NOMO-1 (cell line): ENCODE measurements around the gene ADGRD1.
"Not testable (repeated sequence)": the region's sequence is repeated elsewhere in the genome, so short reads cannot be mapped to it uniquely, and the experiment has no call there.

Experiments
- DNase-seq, 2 experiments: peaks; one replicate each; lab custom pipeline; 2025; ENCODE audit not compliant: unreplicated experiment in 2 of 2; lab: John Stamatoyannopoulos, UW

The ADGRD1 gene

DNA sequence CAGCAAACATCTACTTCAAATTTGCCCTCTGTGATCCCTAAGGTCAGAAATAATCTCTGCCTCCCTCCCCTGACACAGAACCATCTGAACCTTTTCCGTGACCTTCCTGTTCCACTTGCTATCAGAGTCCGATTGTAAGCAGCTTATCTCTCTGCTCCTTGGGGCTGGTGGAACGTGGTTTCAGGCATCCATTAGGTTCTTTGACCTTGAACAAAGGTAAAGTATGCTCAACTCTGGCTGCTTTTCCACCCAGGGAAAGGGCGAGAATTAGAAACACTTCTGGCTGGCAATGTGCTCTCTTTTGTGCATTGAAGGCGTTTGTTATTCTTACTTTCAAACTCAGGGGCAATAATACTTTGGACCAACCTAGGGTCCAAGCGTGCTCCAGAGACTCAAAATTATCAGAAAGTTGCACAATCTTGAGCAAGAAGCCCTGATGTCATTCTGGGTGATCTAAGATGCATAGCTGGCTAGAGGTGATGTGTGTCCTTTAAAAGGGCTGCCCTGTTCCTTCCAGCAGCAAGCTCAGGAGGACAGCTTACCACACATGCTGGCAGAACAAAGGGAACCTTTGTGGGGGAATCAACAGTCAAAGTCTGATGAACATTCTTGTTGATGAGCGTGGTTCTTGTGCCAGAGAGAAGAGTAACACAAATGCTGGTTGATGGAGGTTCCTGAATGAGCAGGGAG is 29.8 kb downstream of the ADGRD1 start:
- DNase-seq, result no peak

- DNase-seq, result no peak
Measured at GRCh38 chr12:130984183-130985058, 30.7 kb downstream of the ADGRD1 start.

GRCh38 chr12:130987151-130987931 is 33.6 kb downstream of the ADGRD1 start:
- DNase-seq, result no peak

- DNase-seq, result no peak
Measured at GRCh38 chr12:130988261-130988660, 34.6 kb downstream of the ADGRD1 start.

GRCh38 chr12:130988751-130989150 is 35.0 kb downstream of the ADGRD1 start:
- DNase-seq, result no peak

GRCh38 chr12:130989391-130989790 is 35.7 kb downstream of the ADGRD1 start:
- no peak for DNase-seq

- DNase-seq, result no peak
Measured at GRCh38 chr12:130990034-130990433, 36.3 kb downstream of the ADGRD1 start.

DNA sequence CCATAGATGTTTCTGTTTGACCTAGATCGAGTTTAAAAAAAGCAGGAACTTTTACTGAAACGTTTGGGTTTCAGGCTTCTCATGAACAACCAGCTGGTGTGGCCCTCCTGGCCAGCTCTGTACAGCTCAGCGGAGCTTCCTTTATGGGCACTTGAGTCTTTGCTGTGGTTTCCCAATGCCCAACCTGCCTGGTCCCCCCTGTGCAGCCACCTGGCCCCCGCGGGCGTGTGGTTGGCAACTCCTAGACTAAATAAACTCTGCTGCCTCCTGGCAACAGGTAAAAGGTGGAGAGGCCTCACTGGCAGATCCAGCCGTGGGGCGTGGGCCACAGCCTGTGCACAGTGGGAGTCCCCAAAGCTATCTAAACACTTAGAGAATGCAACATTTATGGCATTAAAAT is 38.7 kb downstream of the ADGRD1 start:
- no peak for DNase-seq

GRCh38 chr12:130992979-130993538 is 39.4 kb downstream of the ADGRD1 start:
- DNase-seq, result no peak

- DNase-seq, result no peak
Measured at GRCh38 chr12:130993759-130994670, 40.3 kb downstream of the ADGRD1 start.

DNA sequence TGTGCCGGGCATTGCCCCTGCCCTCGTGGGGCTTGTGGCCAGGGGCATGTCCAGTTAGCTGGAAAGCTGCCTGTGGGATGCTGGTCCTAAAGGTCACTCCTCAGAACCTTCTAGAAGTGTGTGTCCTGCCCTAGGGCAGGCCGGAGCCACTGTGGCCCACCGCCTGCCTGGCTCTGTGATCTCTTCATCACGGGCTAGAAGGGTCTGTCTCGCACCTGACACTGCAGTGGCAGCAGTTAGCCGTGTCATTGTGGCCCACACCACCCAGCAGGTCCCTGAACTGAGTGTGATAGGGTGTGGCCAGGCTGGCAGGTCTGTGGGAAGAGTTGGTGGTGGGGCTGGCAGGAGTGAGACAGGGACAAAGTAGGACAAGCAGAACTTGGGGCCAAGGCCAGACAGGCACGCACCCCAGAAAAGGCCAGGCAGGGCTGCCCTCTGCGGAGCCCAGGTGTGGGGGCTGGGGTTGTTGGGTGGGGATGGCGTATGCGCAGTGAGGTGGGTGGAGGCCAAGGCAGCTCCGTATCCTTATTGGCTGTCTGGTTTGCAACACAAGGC is 41.2 kb downstream of the ADGRD1 start:
- DNase-seq, result no peak

GRCh38 chr12:130995386-130995969 is 41.8 kb downstream of the ADGRD1 start:
- not testable (repeated sequence) for DNase-seq

- no peak for DNase-seq
Measured at GRCh38 chr12:130998136-130998535, 44.4 kb downstream of the ADGRD1 start.

- no peak for DNase-seq
Measured at GRCh38 chr12:131000000-131000486, 46.3 kb downstream of the ADGRD1 start.

DNA sequence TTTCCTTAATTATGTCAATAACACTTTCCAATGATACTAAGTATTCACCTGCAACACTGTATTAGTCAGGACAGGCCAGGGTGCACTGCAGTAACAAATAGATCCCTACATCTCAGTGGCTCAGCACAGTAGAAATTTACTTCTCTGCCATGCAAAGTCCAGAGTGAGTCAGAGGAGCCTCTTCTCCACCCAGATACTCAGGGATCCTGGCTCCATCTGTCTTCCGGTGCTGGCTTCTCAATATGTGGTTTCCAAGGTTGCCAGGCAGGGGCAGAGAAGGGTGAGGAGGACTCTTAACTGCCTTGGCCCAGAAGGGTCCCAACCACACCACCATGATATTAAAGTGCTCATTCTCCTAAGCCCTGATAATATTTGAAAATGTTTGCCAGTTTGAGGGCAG is 47.8 kb downstream of the ADGRD1 start:
- DNase-seq, result no peak

DNA sequence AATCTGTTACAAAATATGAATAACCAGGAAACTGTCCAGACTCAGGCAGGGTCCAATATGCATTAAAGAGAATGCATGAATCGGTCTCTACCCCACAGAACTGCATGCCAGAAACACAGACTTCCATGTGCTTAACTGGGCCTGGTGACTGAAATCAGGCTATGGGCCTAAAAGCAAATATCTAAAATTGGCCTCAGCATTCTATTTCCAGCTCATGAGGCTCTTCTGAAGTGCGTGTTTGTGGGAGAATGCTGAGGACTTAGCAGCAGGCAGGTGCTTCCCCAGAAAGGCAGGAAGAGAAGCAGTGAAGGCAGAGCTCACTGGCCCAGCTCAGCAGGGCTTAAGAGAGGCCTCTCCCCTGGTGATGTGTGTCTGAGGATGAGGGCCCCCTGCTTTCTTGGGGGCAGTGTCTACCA is 48.5 kb downstream of the ADGRD1 start:
- no peak for DNase-seq

DNA sequence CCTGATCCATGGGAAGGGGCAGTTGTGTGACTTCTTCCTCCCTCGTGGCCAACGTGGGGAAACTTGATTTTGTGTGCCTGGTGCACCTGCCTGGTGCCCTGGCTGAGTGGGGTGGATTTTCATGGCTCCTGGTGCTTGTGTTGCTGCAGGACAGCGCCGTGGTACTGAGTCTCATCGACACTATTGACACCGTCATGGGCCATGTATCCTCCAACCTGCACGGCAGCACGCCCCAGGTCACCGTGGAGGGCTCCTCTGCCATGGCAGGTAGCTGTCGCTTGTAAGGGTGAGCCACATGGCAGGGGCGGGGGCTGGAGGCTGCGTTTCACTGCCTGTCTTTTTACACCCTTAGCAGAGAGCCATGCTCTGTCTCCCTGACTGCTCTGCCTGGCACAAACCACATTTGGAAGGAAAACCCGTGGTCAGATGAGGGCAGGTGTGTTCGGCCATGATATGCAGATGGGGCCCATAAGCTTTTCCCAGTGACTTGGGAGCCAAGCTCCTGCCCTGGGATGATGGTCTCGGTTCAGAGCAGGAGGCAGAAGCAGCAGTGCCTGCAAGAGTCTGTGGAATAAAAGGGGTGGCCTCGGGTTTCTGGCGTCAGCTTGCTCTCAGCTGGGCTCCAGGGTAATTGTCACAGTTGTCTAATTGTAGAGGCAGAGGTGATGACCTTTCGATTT is 49.5 kb downstream of the ADGRD1 start:
- DNase-seq, result no peak

- DNase-seq, result no peak
Measured at GRCh38 chr12:131003716-131004045, 50.0 kb downstream of the ADGRD1 start.

GRCh38 chr12:131004166-131004565 is 50.5 kb downstream of the ADGRD1 start:
- DNase-seq, result no peak
